Germinal center (tissue), 1 donor: ENCODE results near the gene ZNF316.

Experiments
- DNase-seq: peaks from one replicate; pipeline ENCODE4 v3.0.0; 2012; ENCODE audit warnings: mixed read lengths, low spot score

ZNF316 gene

GRCh38 chr7:6636741-6637543 is at the start of gene ZNF316:
TSS of gene ZNF316 (plus strand) at chr7:6637318. CDS start at chr7:6642410, 5,092 bp downstream.
- DNase-seq: peak; percentile 88

GRCh38 chr7:6588566-6588965 is 48.6 kb upstream of the ZNF316 start:
- DNase-seq: no peak

GRCh38 chr7:6589151-6589828 is 47.8 kb upstream of the ZNF316 start:
- no peak for DNase-seq

DNA sequence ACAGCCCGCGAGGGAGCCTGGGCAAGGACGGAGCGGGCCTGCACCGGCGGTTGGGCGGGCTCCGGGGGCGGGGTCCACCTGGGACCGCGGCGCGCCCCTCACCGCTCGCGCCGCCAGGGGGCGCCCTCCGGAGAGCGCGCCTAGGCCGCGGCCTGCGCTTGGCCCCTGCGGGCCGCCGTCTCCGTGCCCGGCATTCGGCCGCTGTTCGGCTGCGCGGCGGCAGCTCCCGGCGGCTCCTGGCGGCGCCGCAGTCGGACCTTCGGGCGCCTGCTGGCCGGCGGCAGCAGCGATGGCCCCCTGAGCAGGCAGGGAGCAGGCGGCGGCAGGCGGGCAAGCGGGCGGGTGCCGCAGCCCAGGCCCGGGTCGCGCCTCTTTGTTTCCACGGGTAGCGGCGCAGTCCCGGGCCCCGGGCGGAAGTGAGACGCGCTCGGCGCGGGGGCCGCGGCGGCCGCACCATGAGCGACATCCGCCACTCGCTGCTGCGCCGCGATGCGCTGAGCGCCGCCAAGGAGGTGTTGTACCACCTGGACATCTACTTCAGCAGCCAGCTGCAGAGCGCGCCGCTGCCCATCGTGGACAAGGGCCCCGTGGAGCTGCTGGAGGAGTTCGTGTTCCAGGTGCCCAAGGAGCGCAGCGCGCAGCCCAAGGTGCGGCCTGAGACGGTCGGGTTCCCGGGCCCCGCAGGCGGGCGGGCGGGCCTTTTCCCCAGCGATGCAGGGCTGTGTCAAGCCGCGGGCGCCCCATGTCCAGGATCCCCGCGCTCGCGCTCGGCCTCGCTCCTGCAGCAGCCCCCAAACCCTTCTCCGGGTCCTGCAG is 47.1 kb upstream of the ZNF316 start, which contains the start of gene INTS15:
Gene INTS15, plus strand, starts transcription at position 193 of the 816 bp plus-strand sequence. Its CDS starts 263 bp downstream, at position 456.
- DNase-seq: peak; percentile 91

DNA sequence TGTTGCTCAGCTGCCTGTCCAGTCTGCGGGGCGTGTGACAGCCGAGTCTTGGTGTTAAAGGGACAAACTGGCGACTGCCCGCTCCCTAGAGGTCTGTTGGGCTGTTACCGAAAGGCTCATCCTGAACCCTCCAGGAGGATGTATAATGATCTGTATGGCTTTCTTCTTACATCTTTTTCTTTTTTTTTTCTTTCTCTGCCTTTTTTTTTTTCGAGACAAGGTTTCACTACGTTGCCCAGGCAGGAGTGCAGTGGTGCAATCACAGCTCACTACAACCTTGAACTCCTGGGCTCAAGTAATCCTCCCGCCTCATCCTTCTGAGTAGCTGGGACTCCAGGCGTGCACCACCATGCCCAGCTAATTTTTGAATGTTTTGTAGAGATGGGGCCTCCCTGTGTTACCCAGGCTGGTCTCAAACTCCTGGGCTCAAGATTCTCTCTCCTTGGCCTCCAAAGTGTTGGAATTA is 46.4 kb upstream of the ZNF316 start:
- DNase-seq: no peak

DNA sequence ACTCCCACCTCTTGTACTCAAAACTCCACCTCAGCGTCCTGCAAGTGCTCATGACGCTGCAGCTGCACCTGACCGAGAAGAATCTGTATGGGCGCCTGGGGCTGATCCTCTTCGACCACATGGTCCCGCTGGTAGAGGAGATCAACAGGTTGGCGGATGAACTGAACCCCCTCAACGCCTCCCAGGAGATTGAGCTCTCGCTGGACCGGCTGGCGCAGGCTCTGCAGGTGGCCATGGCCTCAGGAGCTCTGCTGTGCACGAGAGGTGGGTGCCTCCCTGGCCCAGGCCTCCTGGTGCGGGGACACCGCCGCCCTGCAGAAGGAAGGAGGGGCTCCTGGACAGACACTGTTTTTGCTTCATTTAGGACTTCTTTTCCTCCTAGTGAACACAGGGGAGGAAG is 37.0 kb upstream of the ZNF316 start:
- DNase-seq: no peak

DNA sequence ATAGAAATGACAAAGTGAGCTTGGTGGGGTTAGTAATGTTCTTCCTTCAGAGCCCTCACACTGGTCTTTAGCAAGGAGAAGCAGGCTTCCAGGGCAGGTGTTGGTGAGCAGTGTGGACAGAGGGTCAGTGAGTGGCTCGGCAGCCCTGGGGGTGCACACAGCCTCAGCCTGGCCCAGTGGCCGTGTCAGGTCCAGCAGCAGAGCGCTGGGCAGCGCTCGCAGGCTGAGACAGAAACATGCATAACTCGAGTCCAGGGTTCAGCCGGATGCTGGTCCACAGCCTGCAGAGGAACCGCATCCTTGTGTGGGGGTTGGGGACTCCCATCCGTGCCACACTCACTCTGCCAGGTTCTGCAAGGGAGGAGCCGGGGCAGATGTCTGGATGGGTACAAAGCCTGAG is 32.7 kb upstream of the ZNF316 start:
- DNase-seq: no peak

DNA sequence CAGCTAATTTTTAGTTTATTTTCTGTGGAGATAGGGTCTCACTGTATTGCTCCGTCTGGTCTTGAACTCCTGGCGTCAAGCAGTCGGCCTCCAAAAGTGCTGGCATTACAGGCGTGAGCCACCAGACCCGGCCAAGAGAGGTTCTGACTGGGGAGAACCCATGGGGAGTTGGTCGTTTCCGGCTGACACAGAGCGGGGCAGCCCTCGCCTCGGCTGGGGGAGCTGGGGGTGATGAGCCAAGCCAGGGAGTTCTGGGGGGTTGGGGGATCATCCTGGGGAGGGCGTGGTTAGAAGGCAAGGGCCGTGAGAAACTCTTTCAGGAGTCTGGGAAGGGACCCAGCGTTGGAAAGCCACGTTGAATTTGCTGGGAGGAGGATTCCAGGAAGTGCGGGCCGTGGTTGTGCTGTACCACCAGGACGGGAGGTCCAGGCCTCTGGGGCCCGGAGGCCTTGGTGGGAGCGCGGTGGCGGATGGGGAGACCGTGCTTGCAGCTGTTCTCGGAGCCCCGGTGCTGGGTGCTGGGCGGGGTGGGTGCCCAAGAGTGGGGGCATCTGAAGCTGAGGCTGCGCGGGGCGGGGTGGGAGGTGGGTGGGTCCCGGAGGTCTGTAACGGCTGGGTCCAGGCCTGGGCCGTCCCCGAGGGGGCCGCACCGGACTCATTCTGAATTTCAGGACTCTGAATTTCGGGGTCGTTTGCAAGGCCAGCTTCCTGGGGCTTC is 30.1 kb upstream of the ZNF316 start:
- no peak for DNase-seq

DNA sequence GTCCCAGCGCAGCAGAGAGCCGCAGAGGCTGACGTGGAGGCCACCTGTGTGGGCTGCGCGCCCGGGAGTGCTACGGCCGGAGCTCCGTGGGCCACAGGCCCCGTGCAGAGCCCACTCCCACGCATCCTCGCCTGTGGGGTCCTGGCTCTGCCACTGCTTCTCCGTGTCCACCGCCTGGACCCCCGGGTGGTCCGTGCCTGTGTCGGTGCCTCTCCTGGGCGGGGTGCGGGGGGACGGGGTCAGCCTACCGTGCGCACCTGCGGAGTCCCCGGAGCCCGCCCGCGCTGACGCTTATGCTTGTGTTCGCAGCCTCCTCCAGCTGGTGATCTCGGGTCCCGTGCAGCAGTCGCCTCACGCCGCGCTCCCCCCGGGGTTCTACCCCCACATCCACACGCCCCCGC is 29.5 kb upstream of the ZNF316 start:
- DNase-seq: no peak

DNA sequence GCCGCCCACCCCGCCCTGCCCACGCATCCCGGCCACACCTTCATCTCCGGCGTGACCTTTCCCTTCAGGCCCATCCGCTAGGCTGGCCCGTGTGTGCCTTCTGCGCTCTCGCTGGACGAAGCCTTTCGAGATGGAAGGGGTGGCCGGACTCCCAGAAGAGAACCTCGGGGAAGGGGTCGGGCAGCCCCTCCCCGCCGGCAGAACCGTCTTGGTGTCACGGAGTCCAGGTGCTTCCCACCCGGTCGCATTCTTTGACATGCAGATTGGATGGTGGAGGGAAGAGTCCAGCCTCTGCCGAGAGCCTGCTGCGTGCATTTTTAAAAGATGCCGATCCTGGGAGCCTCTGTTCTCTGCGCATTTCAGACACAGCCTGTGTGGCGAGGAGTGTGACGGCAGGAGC is 29.0 kb upstream of the ZNF316 start:
- no peak for DNase-seq

DNA sequence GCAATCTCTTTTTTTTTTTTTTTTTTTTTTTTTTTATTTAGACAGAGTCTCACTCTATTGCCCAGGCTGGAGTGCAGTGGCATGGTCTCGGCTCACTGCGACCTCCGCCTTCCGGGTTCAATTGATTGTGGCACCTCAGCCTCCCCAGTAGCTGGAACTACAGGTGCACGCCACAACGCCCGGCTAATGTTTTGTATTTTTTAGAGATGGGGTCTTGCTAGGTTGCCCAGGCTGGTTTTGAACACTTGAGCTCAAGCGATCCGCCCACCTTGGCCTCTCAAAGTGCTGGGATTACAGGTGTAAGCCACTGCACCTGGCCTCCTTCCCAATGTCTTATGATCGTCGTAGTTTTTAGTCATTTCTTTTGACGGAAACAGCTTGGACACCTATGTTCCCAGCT is 28.3 kb upstream of the ZNF316 start:
- no peak for DNase-seq

GRCh38 chr7:6612819-6613218 is 24.3 kb upstream of the ZNF316 start:
- DNase-seq: no peak

DNA sequence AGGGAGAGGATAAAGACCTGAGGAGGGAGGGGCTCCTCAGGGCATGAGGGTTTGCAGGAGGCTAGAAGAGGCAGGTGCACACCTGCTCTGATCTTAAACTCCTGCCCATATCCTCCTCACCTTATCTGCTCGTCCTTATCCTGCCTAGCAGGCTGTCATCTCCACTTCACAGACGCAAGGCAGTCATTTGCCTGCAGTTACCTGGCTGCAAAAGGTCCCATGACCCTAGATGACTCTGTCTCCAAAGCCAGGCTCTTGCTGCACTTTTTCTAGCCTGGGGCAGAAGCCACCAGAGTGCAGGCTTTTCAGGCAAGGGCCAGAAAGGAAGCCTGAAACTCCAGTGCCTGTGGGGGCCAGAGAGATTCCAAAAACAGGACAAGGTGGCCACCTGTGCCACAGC is 23.4 kb upstream of the ZNF316 start:
- DNase-seq: no peak

GRCh38 chr7:6614953-6615722 is 22.0 kb upstream of the ZNF316 start, which contains the start of gene ZNF853:
TSS of gene ZNF853 (plus strand) at chr7:6615610. CDS start at chr7:6616175, 565 bp downstream.
- no peak for DNase-seq

DNA sequence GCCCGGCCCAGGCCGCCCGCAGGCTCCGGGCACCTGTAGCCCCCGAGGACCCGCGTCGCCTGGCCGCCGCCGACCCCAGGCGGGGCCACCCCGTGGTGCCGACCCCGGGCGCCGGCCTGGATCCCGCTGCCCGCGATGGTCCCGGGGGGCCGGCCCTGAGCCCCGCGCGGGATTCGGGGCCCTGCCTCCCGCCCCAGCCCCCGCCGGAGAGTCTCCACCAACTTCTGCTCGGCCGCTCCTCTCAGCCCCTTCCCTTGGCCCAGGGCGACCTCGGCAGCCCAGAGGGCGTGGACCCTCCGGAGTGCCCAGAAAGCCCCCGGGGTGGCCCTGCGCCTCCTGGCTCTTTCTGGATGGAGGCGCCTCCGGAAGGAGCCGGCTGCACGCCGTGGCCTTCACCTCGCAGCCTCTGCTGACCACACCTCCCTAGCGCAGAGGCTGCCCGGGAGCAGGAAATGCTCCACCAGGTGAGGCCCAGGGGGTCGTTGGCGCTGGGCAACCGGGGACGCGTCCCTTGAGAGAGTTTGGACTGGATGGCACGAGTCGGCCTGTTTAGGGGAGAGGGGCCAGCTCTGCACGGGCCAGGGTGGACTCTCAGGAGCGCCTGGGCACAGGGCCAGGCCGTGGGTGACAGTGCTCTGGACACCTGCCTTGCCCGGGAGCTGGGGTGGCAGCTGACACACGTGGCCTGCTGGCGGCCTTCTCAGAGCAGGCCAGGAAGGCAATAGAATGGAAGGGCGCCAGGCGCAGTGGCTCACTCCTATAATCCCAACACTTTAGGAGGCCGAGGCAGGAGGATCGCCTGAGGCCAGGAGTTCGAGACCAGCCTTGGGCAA is 21.2 kb upstream of the ZNF316 start:
- DNase-seq: no peak

DNA sequence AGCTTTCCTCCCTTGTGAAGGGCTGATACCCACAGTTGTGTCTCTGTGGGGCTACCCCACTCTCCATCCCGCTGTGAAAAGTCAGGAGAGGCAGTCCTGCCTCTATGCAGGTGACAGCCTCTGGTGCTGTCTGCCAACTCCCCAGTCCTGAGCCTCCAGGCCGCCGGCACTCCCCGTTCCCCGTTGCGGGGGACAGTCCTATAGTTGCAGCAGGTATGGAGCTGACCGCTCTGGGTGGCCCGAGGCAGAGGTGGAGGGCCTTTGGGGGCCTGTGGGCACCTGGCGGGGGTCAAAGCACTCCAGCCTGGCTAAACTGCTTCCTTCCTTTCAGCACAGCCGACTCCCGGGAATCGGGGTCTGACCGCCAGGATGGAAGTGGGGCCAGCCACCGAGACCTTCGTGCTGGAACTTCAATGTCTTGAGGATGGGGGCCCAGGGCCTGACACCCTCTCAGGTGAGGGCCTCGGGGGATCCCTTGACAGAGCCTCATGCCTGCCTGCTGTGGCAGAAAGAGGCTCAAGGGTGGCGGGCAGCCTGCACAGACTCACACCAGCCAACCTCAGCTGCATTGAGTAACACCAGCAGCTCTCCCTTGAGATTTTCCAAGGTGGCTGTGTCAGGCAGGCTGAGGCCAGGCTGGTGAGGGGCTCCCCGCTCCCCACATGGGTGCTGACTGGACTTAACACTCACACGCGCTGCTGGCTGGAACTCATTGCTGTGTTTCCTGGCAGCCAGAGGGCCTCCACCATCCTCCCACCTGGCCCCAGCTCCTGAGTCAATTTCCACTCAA is 20.1 kb upstream of the ZNF316 start:
- no peak for DNase-seq

DNA sequence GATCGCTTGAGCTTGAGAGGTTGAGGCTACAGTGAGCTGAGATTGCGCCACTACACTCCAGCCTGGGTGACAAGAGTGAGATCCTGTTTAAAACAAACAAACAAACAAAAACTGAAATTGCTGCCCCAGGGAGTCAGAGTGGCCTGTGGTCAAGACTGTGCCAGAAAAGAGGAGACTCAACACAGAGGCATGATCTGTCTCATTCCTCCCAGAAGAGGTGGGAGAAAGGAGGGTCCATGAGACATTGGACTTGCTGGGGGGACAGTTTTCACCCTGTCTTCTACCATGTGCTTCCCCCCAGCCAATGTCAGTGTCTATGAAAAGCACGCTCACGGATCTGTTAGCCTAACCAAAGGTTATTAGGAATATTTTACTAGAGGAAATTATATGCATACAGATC is 18.5 kb upstream of the ZNF316 start:
- no peak for DNase-seq

DNA sequence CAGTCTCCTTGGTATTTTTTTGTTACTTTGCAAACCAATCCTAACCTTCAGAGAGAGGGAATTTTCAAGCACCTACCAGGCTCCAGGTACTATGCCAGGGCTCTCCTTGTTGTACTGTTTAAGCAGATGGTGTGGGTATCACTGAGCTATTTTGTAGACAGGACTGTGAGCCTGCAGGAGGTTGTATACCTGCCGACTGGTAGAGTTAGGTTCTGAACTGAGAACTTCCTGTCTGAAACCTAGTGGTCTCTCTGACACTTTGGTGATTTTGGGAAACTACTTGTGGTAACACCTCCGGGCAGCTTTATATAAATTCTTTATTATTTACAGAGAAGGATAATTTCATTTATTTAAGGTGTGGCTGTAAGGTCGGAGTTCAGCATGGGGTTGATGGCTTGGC is 17.2 kb upstream of the ZNF316 start:
- no peak for DNase-seq
